K562 (cell line): ENCODE results near the gene TNNT1. TPM values are rescaled to one million over a fixed set of nuclear protein-coding genes. Genes with fewer than 3 reads are reported as not detected.

ENCODE experiments used
- CEBPB ChIP-seq: fragments of 450-650 bp; IDR thresholded peaks from 2 replicates; pipeline ENCODE4 v1.6.1; 2016; ENCODE audit warnings: missing genetic modification characterization, missing compliant biosample characterization
- CUX1 ChIP-seq: fragments of 200-800 bp; sonication (Bioruptor generic); IDR thresholded peaks from 2 replicates; pipeline ENCODE4 v1.6.1; 2016; ENCODE audit warnings: missing genetic modification characterization, missing compliant biosample characterization
- ERF ChIP-seq: fragments of 450-650 bp; formaldehyde crosslinking; IDR thresholded peaks from 2 replicates; pipeline ENCODE4 v1.4.0; 2020; ENCODE audit warnings: mild to moderate bottlenecking, mixed read lengths
- HIVEP1 ChIP-seq: fragments of 250-450 bp; sonication (Bioruptor Pico); IDR thresholded peaks from 2 replicates; pipeline ENCODE4 v1.4.0; 2020; ENCODE audit warnings: mild to moderate bottlenecking
- ILK ChIP-seq: fragments of 450-650 bp; IDR thresholded peaks from 2 replicates; pipeline ENCODE4 v1.6.1; 2016; ENCODE audit warnings: missing genetic modification characterization, low read depth, mild to moderate bottlenecking, missing compliant biosample characterization, moderate library complexity, borderline replicate concordance
- NCOA2 ChIP-seq, 2 experiments: fragments of 450-650 bp; IDR thresholded peaks; 2 replicates each; pipeline ENCODE4 v1.6.1; 2018; ENCODE audit warnings: mild to moderate bottlenecking in 2 of 2, moderate library complexity in 1 of 2; ENCODE audit not compliant: partially characterized antibody in 2 of 2
- NR2C2 ChIP-seq, 2 experiments: fragments of 200-800 bp in 1 of 2; sonication (Bioruptor generic) in 1 of 2; sonication (generic) in 1 of 2; formaldehyde crosslinking in 1 of 2; IDR thresholded peaks; 2 replicates each; pipeline versions ENCODE4 v1.6.1 to v1.8.0; 2016 to 2022; ENCODE audit warnings: mild to moderate bottlenecking in 1 of 2, missing compliant biosample characterization in 1 of 2, missing genetic modification characterization in 1 of 2, missing genetic modification reagents in 1 of 2
- RBM17 ChIP-seq: fragments of 200-400 bp; formaldehyde crosslinking; IDR thresholded peaks from 2 replicates; pipeline ENCODE4 v1.6.1; 2017; ENCODE audit warnings: low read depth, mild to moderate bottlenecking, low read length, borderline replicate concordance
- RCOR1 ChIP-seq, 2 experiments: IDR thresholded peaks; 2 replicates each; pipeline ENCODE4 v1.6.1; 2012; ENCODE audit warnings: low read depth in 2 of 2, low read length in 2 of 2, borderline replicate concordance in 1 of 2, improper control_type of control experiment in 1 of 2
- TBP ChIP-seq: optimal IDR thresholded peaks from 2 replicates; pipeline ENCODE3; 2011; ENCODE audit warnings: low read depth, low read length, improper control_type of control experiment
- ZC3H4 ChIP-seq: sonication (generic); formaldehyde crosslinking; IDR thresholded peaks from 2 replicates; pipeline ENCODE4 v1.9.0; 2021; ENCODE audit warnings: missing genetic modification reagents, borderline replicate concordance
- ZNF12 ChIP-seq: sonication (generic); formaldehyde crosslinking; IDR thresholded peaks from 2 replicates; pipeline ENCODE4 v1.4.0; 2020; ENCODE audit warnings: mild to moderate bottlenecking, missing genetic modification reagents
- ZNF143 ChIP-seq: sonication (generic); formaldehyde crosslinking; IDR thresholded peaks from 2 replicates; pipeline ENCODE4 v1.9.0; 2022; ENCODE audit warnings: mild to moderate bottlenecking, missing genetic modification reagents
- ZNF408 ChIP-seq: fragments of 250-450 bp; sonication (Bioruptor Pico); IDR thresholded peaks from 2 replicates; pipeline ENCODE4 v1.4.0; 2020; ENCODE audit warnings: low read depth, mild to moderate bottlenecking, moderate library complexity
- ZSCAN29 ChIP-seq: fragments of 450-650 bp; IDR thresholded peaks from 2 replicates; pipeline ENCODE4 v1.6.1; 2017
- polyA plus RNA-seq, 8 experiments: library from polyadenylated mRNA; depleted of rRNA in 4 of 8; stranded (reverse) in 5 of 8; unstranded in 3 of 8; fragments of >200 nt; fragmentation: Nextera tagmentation in 2 of 8; fragmentation: Illumina TruSeq in 1 of 8; extraction: Ambion mirVana in 2 of 8; extraction: Trizol in 1 of 8; gene quantifications; 2 replicates each; pipeline versions ENCODE4 v1.2.1 to v1.2.3, GENCODE V29; 2011 to 2014; ENCODE audit warnings: inconsistent platforms in 1 of 8, missing spikeins in 1 of 8
- total RNA-seq, 7 experiments: library from RNA; depleted of rRNA in 6 of 7; stranded (reverse); fragments of >200 nt in 6 of 7; fragmentation: Illumina TruSeq in 2 of 7; extraction: Trizol in 2 of 7; gene quantifications; 2 replicates each; pipeline versions ENCODE4 v1.2.1 to v1.2.3, GENCODE V29; 2011 to 2021; ENCODE audit warnings: low replicate concordance in 1 of 7
- TF ChIP-seq, protein P1 (sequence below): fragments of 250-450 bp; sonication (Bioruptor Pico); IDR thresholded peaks from 2 replicates; pipeline ENCODE4 v1.4.0; 2020
- TF ChIP-seq, protein P2 (sequence below), 2 experiments: fragments of 150-350 bp in 1 of 2; IDR thresholded peaks; 2 replicates each; pipeline ENCODE4 v1.6.1; 2012 to 2016; ENCODE audit warnings: low read depth in 2 of 2, low read length in 2 of 2, mild to moderate bottlenecking in 1 of 2, moderate library complexity in 1 of 2

TNNT1 gene
- total and polyA plus RNA-seq, 9 of the 15 experiments (the other 6 are each of a cell fraction or from before 2014, with no cell fraction given): 31.8 to 390 (median 227) TPM

DNA sequence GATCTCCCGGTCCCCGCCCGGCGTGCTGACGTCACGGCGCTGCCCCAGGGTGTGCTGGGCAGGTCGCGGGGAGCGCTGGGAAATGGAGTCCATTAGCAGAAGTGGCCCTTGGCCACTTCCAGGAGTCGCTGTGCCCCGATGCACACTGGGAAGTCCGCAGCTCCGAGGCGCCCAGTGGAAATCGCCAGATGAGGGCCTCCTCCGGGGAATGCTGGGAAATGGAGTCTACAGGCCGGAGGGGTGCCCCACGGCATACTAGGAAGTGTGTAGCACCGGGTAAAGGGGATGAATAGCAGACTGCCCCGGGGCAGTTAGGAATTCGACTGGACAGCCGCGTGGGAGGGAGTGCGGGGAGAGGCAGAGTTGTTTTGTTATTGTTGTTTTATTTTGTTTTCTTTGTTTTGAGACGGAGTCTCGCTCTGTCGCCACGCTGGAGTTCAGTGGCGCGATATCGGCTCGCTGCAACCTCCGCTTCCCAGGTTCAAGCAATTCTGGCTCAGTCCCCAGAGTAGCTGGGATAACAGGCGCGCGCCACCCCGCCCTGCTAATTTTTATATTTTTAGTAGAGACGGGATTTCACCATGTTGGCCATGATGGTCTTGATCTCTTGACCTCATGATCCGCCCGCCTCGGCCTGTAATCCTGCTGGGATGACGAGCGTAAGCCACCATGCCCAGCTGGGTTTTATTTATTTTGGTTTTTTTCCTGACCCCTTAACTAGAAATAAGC is 31.2 kb downstream of the TNNT1 start (continued):
- TF ChIP-seq, protein P1, sequence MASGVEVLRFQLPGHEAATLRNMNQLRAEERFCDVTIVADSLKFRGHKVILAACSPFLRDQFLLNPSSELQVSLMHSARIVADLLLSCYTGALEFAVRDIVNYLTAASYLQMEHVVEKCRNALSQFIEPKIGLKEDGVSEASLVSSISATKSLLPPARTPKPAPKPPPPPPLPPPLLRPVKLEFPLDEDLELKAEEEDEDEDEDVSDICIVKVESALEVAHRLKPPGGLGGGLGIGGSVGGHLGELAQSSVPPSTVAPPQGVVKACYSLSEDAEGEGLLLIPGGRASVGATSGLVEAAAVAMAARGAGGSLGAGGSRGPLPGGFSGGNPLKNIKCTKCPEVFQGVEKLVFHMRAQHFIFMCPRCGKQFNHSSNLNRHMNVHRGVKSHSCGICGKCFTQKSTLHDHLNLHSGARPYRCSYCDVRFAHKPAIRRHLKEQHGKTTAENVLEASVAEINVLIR (CRISPR knock-in tag): peak; percentile 86
- TF ChIP-seq ZNF12 (CRISPR knock-in tag): no peak
- peak; percentile 90 for TF ChIP-seq ZNF143 (CRISPR knock-in tag)
- TF ChIP-seq HIVEP1 (CRISPR knock-in tag): peak; percentile 75; the same call in 1 of the 2 replicates
- no peak for TF ChIP-seq ZC3H4 (CRISPR knock-in tag)
- TF ChIP-seq TBP: peak; percentile 78
- no peak for TF ChIP-seq NR2C2 (CRISPR knock-in tag; IDR thresholded peaks at IDR 0.05)
- TF ChIP-seq NR2C2 (tag; IDR thresholded peaks at IDR 0.05): no peak; the same call in 1 of the 2 replicates
- no peak for TF ChIP-seq ILK
- no peak for TF ChIP-seq ZSCAN29
- peak; percentile 33; the same call in 1 of the 2 replicates for TF ChIP-seq ERF (CRISPR knock-in tag)
- no peak for TF ChIP-seq ZNF408 (CRISPR knock-in tag)
- TF ChIP-seq, protein P2, sequence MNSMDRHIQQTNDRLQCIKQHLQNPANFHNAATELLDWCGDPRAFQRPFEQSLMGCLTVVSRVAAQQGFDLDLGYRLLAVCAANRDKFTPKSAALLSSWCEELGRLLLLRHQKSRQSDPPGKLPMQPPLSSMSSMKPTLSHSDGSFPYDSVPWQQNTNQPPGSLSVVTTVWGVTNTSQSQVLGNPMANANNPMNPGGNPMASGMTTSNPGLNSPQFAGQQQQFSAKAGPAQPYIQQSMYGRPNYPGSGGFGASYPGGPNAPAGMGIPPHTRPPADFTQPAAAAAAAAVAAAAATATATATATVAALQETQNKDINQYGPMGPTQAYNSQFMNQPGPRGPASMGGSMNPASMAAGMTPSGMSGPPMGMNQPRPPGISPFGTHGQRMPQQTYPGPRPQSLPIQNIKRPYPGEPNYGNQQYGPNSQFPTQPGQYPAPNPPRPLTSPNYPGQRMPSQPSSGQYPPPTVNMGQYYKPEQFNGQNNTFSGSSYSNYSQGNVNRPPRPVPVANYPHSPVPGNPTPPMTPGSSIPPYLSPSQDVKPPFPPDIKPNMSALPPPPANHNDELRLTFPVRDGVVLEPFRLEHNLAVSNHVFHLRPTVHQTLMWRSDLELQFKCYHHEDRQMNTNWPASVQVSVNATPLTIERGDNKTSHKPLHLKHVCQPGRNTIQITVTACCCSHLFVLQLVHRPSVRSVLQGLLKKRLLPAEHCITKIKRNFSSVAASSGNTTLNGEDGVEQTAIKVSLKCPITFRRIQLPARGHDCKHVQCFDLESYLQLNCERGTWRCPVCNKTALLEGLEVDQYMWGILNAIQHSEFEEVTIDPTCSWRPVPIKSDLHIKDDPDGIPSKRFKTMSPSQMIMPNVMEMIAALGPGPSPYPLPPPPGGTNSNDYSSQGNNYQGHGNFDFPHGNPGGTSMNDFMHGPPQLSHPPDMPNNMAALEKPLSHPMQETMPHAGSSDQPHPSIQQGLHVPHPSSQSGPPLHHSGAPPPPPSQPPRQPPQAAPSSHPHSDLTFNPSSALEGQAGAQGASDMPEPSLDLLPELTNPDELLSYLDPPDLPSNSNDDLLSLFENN (IDR thresholded peaks at IDR 0.05; ENCODE audit: low read depth in 2 of 2, low read length in 2 of 2): no peak; a peak in 1 of 4 replicates
- TF ChIP-seq RCOR1 (IDR thresholded peaks at IDR 0.05; ENCODE audit: borderline replicate concordance in 1 of 2, low read depth in 2 of 2, low read length in 2 of 2): no peak
- peak; percentile 38; the same call in 1 of the 2 replicates for TF ChIP-seq CUX1
- no peak for TF ChIP-seq NCOA2 (IDR thresholded peaks at IDR 0.05; ENCODE audit: partially characterized antibody in 2 of 2)
- no peak for TF ChIP-seq RBM17
- TF ChIP-seq CEBPB (tag): no peak
